Trophoblast cell (in vitro differentiated cells and primary cell): ENCODE results near the gene RNF141.

ENCODE experiments used
- DNase-seq, 2 donors: peaks; one replicate each; pipeline ENCODE4 v3.0.0-alpha.2; 2016
- H2AFZ ChIP-seq: 2 replicates; pipeline ENCODE4 v1.6.1; 2013; ENCODE audit warnings: low read length, moderate library complexity, mild to moderate bottlenecking; ENCODE audit not compliant: insufficient read depth, poor library complexity
- H2AK5ac ChIP-seq: 2 replicates; pipeline ENCODE4 v1.6.1; 2013; ENCODE audit warnings: mild to moderate bottlenecking, low read length
- H2BK120ac ChIP-seq: 2 replicates; pipeline ENCODE4 v1.6.1; 2013; ENCODE audit warnings: low read length, mild to moderate bottlenecking, moderate library complexity; ENCODE audit not compliant: insufficient read depth, poor library complexity
- H2BK12ac ChIP-seq: 2 replicates; pipeline ENCODE4 v1.6.1; 2013; ENCODE audit warnings: mild to moderate bottlenecking, low read length, moderate library complexity
- H2BK5ac ChIP-seq: 2 replicates; pipeline ENCODE4 v1.6.1; 2013; ENCODE audit warnings: low read length, low read depth, moderate library complexity, mild to moderate bottlenecking; ENCODE audit not compliant: poor library complexity
- H3K14ac ChIP-seq: 2 replicates; pipeline ENCODE4 v1.6.1; 2013; ENCODE audit warnings: mild to moderate bottlenecking, low read length
- H3K18ac ChIP-seq: 2 replicates; pipeline ENCODE4 v1.6.1; 2013; ENCODE audit warnings: mild to moderate bottlenecking, low read length
- H3K23ac ChIP-seq: 2 replicates; pipeline ENCODE4 v1.6.1; 2013; ENCODE audit warnings: low read length
- H3K27ac ChIP-seq: 2 replicates; pipeline ENCODE4 v1.5.1; 2013; ENCODE audit warnings: low read depth, mild to moderate bottlenecking, inconsistent platforms, low read length, moderate library complexity
- H3K27me3 ChIP-seq: 2 replicates; pipeline ENCODE4 v1.6.1; 2013; ENCODE audit warnings: inconsistent platforms, mild to moderate bottlenecking, low read length, moderate library complexity; ENCODE audit not compliant: insufficient read depth
- H3K36me3 ChIP-seq, 2 experiments: 1 replicate in 1 of 2; 2 replicates in 1 of 2; pipeline ENCODE4 v1.6.1; 2013; ENCODE audit warnings: low read length in 2 of 2, mild to moderate bottlenecking in 2 of 2, moderate library complexity in 1 of 2; ENCODE audit not compliant: insufficient read depth in 2 of 2, control insufficient read depth in 1 of 2
- H3K4ac ChIP-seq: 2 replicates; pipeline ENCODE4 v1.6.1; 2013; ENCODE audit warnings: low read depth, mild to moderate bottlenecking, low read length, moderate library complexity
- H3K4me1 ChIP-seq, 2 experiments: 1 replicate in 1 of 2; 2 replicates in 1 of 2; pipeline ENCODE4 v1.6.1; 2013; ENCODE audit warnings: low read length in 2 of 2, mild to moderate bottlenecking in 2 of 2, moderate library complexity in 1 of 2; ENCODE audit not compliant: insufficient read depth in 2 of 2, control insufficient read depth in 1 of 2
- H3K4me2 ChIP-seq: 2 replicates; pipeline ENCODE4 v1.6.1; 2013; ENCODE audit warnings: inconsistent platforms, mild to moderate bottlenecking, low read length, moderate library complexity
- H3K4me3 ChIP-seq: 2 replicates; pipeline ENCODE4 v1.5.1; 2013; ENCODE audit warnings: mild to moderate bottlenecking, low read depth, low read length, inconsistent platforms
- H3K79me1 ChIP-seq: one replicate; pipeline ENCODE4 v1.6.1; 2013; ENCODE audit warnings: low read length
- H3K79me2 ChIP-seq: 2 replicates; pipeline ENCODE4 v1.6.1; 2013; ENCODE audit warnings: low read length, mild to moderate bottlenecking; ENCODE audit not compliant: control insufficient read depth, insufficient read depth, poor library complexity
- H3K9ac ChIP-seq: 2 replicates; pipeline ENCODE4 v1.6.1; 2013; ENCODE audit warnings: mild to moderate bottlenecking, low read length
- H3K9me3 ChIP-seq: 2 replicates; pipeline ENCODE4 v1.6.1; 2013; ENCODE audit warnings: low read depth, mild to moderate bottlenecking, control low read depth, inconsistent platforms, low read length; ENCODE audit not compliant: insufficient read depth
- H4K12ac ChIP-seq: 2 replicates; pipeline ENCODE4 v1.6.1; 2013; ENCODE audit warnings: low read depth, mild to moderate bottlenecking, low read length, moderate library complexity
- H4K8ac ChIP-seq: 2 replicates; pipeline ENCODE4 v1.6.1; 2013; ENCODE audit warnings: low read depth, mild to moderate bottlenecking, low read length, moderate library complexity
- H4K91ac ChIP-seq: one replicate; pipeline ENCODE4 v1.6.1; 2013; ENCODE audit warnings: low read depth, mild to moderate bottlenecking, low read length, moderate library complexity
- WGBS: extraction: QIAGEN DNeasy Blood & Tissue Kit; methylation state at CpG from one replicate; pipeline ENCODE4 v1.1.7; 2013; ENCODE audit warnings: missing lambda C conversion rate; ENCODE audit not compliant: insufficient read length, insufficient coverage; ENCODE audit errors: extremely low coverage; 5-methylcytosine and 5-hydroxymethylcytosine counted together

Gene RNF141

GRCh38 chr11:10492084-10492483, 48.9 kb downstream of the RNF141 start:
- no peaks in the 10 kb centered on the region for H3K36me3 ChIP-seq
- no peak for DNase-seq
- H2BK5ac ChIP-seq, result no peak overlapping the region
- H4K91ac ChIP-seq, result no peak overlapping the region
- no peak overlapping the region for H3K27ac ChIP-seq
- H3K79me1 ChIP-seq, result no peaks in the 10 kb centered on the region
- H3K18ac ChIP-seq, result no peak overlapping the region
- no peak overlapping the region for H2AFZ ChIP-seq
- H3K4ac ChIP-seq, result no peak overlapping the region
- H3K4me2 ChIP-seq, result no peak overlapping the region
- H3K9ac ChIP-seq, result no peak overlapping the region
- no peak overlapping the region for H4K12ac ChIP-seq
- H3K23ac ChIP-seq, result no peak overlapping the region
- no peak overlapping the region for H2BK12ac ChIP-seq
- H4K8ac ChIP-seq, result no peak overlapping the region
- no peaks in the 10 kb centered on the region for H3K27me3 ChIP-seq
- peaks cover 0 to 5% of the 10 kb centered on the region in 2 experiments for H3K4me1 ChIP-seq
- no peak overlapping the region for H2AK5ac ChIP-seq
- H3K14ac ChIP-seq, result no peak overlapping the region
- H3K4me3 ChIP-seq, result no peak overlapping the region
- peaks cover 2% of the 10 kb centered on the region for H3K9me3 ChIP-seq
- no CpG with 5 or more reads among the region's 2 CpGs for WGBS
- H2BK120ac ChIP-seq, result no peak overlapping the region
- no peaks in the 10 kb centered on the region for H3K79me2 ChIP-seq

GRCh38 chr11:10490398-10491241, 50.4 kb downstream of the RNF141 start:
- no CpG with 5 or more reads among the region's 13 CpGs for WGBS
- Histone ChIP-seq H2AK5ac (no peak overlapping the region), H2BK12ac (peak overlapping the region; percentile 37), H3K4me1 (peaks cover 0 to 5% of the 10 kb centered on the region in 2 experiments), H3K23ac (no peak overlapping the region), H4K12ac (no peak overlapping the region), H3K4ac (no peak overlapping the region), H3K27me3 (no peaks in the 10 kb centered on the region), H3K36me3 (no peaks in the 10 kb centered on the region), H3K14ac (no peak overlapping the region), H2BK5ac (no peak overlapping the region), H3K27ac (no peak overlapping the region), H2AFZ (no peak overlapping the region), H3K9ac (no peak overlapping the region), H2BK120ac (no peak overlapping the region), H3K9me3 (peaks cover 2% of the 10 kb centered on the region), H4K8ac (no peak overlapping the region), H3K4me2 (no peak overlapping the region), H3K79me2 (no peaks in the 10 kb centered on the region), H3K18ac (no peak overlapping the region), H4K91ac (no peak overlapping the region), H3K4me3 (no peak overlapping the region), H3K79me1 (no peaks in the 10 kb centered on the region)
- peak; percentile 13 to 33 for DNase-seq

GRCh38 chr11:10490032-10490397, 51.0 kb downstream of the RNF141 start:
- Histone ChIP-seq H3K4me1 (peaks cover 0 to 5% of the 10 kb centered on the region in 2 experiments), H2BK120ac (no peak overlapping the region), H3K9ac (no peak overlapping the region), H3K79me2 (no peaks in the 10 kb centered on the region), H2BK12ac (no peak overlapping the region), H4K8ac (no peak overlapping the region), H3K27me3 (no peaks in the 10 kb centered on the region), H4K12ac (no peak overlapping the region), H3K4ac (no peak overlapping the region), H3K14ac (no peak overlapping the region), H3K4me2 (no peak overlapping the region), H3K79me1 (no peaks in the 10 kb centered on the region), H4K91ac (no peak overlapping the region), H3K9me3 (peaks cover 2% of the 10 kb centered on the region), H2AK5ac (no peak overlapping the region), H2AFZ (no peak overlapping the region), H3K4me3 (no peak overlapping the region), H3K23ac (no peak overlapping the region), H3K27ac (no peak overlapping the region), H3K18ac (no peak overlapping the region), H2BK5ac (no peak overlapping the region), H3K36me3 (no peaks in the 10 kb centered on the region)
- no CpG with 5 or more reads among the region's 5 CpGs for WGBS
- DNase-seq, result no peak

GRCh38 chr11:10488934-10489691, 51.9 kb downstream of the RNF141 start:
- Histone ChIP-seq H3K79me1 (no peaks in the 10 kb centered on the region), H3K4ac (no peak overlapping the region), H3K27me3 (no peaks in the 10 kb centered on the region), H3K4me3 (no peak overlapping the region), H2BK5ac (no peak overlapping the region), H4K8ac (no peak overlapping the region), H4K91ac (no peak overlapping the region), H2AK5ac (no peak overlapping the region), H3K4me2 (no peak overlapping the region), H3K36me3 (no peaks in the 10 kb centered on the region), H3K9me3 (peaks cover 2% of the 10 kb centered on the region), H3K27ac (no peak overlapping the region), H3K4me1 (peaks cover 0 to 5% of the 10 kb centered on the region in 2 experiments), H2BK12ac (no peak overlapping the region), H2AFZ (no peak overlapping the region), H3K18ac (no peak overlapping the region), H2BK120ac (no peak overlapping the region), H3K9ac (no peak overlapping the region), H3K14ac (no peak overlapping the region), H3K79me2 (no peaks in the 10 kb centered on the region), H3K23ac (no peak overlapping the region), H4K12ac (no peak overlapping the region)
- WGBS, result no CpG with 5 or more reads among the region's 11 CpGs
- DNase-seq, result no peak
